ENCODE measurements around the gene TLCD2. TPM values are rescaled to one million over a fixed set of nuclear protein-coding genes. Genes with fewer than 3 reads are reported as not detected.

TLCD2 gene
- total and polyA plus RNA-seq, 2 of the 13 experiments (the other 11 are each of a cell fraction or from before 2014, with no cell fraction given), result 0.90 to 1.1 TPM

DNA sequence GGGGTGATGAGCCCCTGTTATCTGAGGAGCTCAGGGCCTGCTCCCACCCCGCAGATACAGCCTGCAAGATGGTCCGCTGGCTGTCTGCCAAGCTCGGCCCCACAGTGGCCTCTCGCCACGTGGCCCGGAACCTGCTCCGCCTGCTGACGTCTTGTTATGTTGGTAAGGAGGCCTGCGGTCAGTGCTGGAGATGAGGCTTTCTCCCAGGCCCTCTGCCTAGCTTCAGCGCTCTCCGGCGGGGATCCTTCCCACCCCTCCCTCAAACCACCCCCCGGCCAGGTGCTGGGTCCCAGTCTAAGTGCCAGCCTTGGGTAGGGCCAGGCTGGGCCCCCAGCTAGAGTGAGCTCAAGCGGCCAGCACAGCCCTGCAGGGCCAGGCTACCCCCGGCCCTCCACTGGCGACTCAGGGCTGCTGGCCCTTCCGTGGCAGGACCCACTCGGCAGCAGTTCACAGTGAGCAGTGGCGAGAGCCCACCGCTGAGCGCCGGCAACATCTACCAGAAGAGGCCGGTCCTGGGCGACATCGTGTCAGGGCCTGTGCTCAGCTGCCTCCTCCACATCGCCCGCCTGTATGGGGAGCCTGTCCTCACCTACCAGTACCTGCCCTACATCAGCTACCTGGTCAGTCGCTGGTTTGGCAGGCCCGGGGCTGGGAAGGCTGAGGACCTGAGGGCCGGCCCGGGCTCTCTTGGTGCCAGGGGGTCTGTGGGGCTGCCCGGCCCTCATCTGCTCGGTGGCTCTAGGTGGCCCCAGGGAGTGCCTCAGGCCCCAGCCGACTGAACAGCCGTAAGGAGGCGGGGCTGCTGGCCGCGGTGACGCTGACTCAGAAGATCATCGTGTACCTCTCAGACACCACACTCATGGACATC, 20.4 kb upstream of the TLCD2 start:
- ATAC-seq (peak; percentile 6; the same call in 2 of the 3 replicates), DNase-seq (ENCODE audit: low spot score) (no peak), FAIRE-seq (no peak)
- Histone ChIP-seq H3K9me3 (ENCODE audit: low read length) (no peaks in the 10 kb centered on the region), H3K27me3 (ENCODE audit: control insufficient read depth in 1 of 2, insufficient read depth in 2 of 2, low read length in 2 of 2) (no peaks in the 10 kb centered on the region), H4K20me1 (ENCODE audit: insufficient read depth, low read length) (no peaks in the 10 kb centered on the region), H3K4me3 (replicated peaks in 1 of 3; ENCODE audit: insufficient read depth in 1 of 3, low read depth in 2 of 3, low read length in 3 of 3) (no peak overlapping the region), H3K4me2 (ENCODE audit: low read depth, low read length) (no peak overlapping the region), H3K27ac (ENCODE audit: extremely low read length, insufficient read depth, low read length) (no peak overlapping the region), H3K4me1 (ENCODE audit: insufficient read depth, low read length) (peaks cover 49% of the 10 kb centered on the region), H3K79me2 (ENCODE audit: insufficient read depth, low read length) (peaks cover 17% of the 10 kb centered on the region), H3K9ac (ENCODE audit: insufficient read depth, low read depth, low read length) (no peak overlapping the region), H3K36me3 (replicated peaks in 1 of 2; ENCODE audit: control insufficient read depth in 1 of 2, insufficient read depth in 2 of 2, low read length in 2 of 2) (peaks cover 0 to 1% of the 10 kb centered on the region in 2 experiments; a peak in 4 of 5 replicates), H2AFZ (ENCODE audit: low read length) (no peak overlapping the region)
- in situ Hi-C loops (cut with HindIII; ENCODE audit: extremely low pct_ligation_motif_present, low pct_unique_long_range_greater_than_20kb) (no loop called here), intact Hi-C loops (cut with micrococcal nuclease; ENCODE audit: unreplicated experiment) (no loop called here)
- CTCF ChIA-PET (ENCODE audit: low intra/inter-chr PET ratio, low total read pairs), result no interaction called here
- BruUV-seq (replicated peaks), result no TSS peak
- POLR2A ChIA-PET, result interaction anchor here (0.8 to 6.3 kb wide), 5 partner anchors 14 to 40 kb away, joined by 3 to 44 read pairs (median 3); partner anchors contain the start of gene SERPINF1
- 91% methylated on average over 9 of the region's 40 CpGs for WGBS (ENCODE audit: low lambda C conversion rate)
- TF ChIP-seq, protein P1, sequence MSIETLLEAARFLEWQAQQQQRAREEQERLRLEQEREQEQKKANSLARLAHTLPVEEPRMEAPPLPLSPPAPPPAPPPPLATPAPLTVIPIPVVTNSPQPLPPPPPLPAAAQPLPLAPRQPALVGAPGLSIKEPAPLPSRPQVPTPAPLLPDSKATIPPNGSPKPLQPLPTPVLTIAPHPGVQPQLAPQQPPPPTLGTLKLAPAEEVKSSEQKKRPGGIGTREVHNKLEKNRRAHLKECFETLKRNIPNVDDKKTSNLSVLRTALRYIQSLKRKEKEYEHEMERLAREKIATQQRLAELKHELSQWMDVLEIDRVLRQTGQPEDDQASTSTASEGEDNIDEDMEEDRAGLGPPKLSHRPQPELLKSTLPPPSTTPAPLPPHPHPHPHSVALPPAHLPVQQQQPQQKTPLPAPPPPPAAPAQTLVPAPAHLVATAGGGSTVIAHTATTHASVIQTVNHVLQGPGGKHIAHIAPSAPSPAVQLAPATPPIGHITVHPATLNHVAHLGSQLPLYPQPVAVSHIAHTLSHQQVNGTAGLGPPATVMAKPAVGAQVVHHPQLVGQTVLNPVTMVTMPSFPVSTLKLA (IDR thresholded peaks at IDR 0.05), result no peak
- TF ChIP-seq, protein P2, sequence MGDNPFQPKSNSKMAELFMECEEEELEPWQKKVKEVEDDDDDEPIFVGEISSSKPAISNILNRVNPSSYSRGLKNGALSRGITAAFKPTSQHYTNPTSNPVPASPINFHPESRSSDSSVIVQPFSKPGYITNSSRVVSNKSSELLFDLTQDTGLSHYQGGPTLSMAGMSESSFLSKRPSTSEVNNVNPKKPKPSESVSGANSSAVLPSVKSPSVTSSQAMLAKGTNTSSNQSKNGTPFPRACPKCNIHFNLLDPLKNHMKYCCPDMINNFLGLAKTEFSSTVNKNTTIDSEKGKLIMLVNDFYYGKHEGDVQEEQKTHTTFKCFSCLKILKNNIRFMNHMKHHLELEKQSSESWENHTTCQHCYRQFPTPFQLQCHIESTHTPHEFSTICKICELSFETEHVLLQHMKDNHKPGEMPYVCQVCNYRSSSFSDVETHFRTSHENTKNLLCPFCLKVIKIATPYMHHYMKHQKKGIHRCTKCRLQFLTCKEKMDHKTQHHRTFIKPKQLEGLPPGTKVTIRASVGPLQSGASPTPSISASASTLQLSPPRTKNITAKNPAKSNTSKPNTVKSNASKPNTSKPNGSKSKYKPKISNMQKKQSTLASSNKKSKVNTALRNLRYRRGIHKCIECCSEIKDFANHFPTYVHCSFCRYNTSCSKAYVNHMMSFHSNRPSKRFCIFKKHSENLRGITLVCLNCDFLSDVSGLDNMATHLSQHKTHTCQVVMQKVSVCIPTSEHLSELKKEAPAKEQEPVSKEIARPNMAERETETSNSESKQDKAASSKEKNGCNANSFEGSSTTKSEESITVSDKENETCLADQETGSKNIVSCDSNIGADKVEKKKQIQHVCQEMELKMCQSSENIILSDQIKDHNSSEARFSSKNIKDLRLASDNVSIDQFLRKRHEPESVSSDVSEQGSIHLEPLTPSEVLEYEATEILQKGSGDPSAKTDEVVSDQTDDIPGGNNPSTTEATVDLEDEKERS (CRISPR knock-in tag; IDR thresholded peaks at IDR 0.05), result no peak
- TF ChIP-seq ZNF121 (CRISPR knock-in tag; IDR thresholded peaks at IDR 0.05) (no peak), ADNP (CRISPR knock-in tag; IDR thresholded peaks at IDR 0.05) (no peak), RCOR2 (CRISPR knock-in tag; IDR thresholded peaks at IDR 0.05) (no peak), RBFOX2 (IDR thresholded peaks at IDR 0.05; ENCODE audit: low read depth, low read length) (peak; percentile 55; the same call in 1 of the 2 replicates)
- TF ChIP-seq, protein P3, sequence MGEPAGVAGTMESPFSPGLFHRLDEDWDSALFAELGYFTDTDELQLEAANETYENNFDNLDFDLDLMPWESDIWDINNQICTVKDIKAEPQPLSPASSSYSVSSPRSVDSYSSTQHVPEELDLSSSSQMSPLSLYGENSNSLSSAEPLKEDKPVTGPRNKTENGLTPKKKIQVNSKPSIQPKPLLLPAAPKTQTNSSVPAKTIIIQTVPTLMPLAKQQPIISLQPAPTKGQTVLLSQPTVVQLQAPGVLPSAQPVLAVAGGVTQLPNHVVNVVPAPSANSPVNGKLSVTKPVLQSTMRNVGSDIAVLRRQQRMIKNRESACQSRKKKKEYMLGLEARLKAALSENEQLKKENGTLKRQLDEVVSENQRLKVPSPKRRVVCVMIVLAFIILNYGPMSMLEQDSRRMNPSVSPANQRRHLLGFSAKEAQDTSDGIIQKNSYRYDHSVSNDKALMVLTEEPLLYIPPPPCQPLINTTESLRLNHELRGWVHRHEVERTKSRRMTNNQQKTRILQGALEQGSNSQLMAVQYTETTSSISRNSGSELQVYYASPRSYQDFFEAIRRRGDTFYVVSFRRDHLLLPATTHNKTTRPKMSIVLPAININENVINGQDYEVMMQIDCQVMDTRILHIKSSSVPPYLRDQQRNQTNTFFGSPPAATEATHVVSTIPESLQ (CRISPR knock-in tag; conservative IDR thresholded peaks at IDR 0.05), result no peak
- TF ChIP-seq, protein P4, sequence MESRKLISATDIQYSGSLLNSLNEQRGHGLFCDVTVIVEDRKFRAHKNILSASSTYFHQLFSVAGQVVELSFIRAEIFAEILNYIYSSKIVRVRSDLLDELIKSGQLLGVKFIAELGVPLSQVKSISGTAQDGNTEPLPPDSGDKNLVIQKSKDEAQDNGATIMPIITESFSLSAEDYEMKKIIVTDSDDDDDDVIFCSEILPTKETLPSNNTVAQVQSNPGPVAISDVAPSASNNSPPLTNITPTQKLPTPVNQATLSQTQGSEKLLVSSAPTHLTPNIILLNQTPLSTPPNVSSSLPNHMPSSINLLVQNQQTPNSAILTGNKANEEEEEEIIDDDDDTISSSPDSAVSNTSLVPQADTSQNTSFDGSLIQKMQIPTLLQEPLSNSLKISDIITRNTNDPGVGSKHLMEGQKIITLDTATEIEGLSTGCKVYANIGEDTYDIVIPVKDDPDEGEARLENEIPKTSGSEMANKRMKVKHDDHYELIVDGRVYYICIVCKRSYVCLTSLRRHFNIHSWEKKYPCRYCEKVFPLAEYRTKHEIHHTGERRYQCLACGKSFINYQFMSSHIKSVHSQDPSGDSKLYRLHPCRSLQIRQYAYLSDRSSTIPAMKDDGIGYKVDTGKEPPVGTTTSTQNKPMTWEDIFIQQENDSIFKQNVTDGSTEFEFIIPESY (CRISPR knock-in tag; IDR thresholded peaks at IDR 0.05), result peak; percentile 86
- TF ChIP-seq, protein P5, sequence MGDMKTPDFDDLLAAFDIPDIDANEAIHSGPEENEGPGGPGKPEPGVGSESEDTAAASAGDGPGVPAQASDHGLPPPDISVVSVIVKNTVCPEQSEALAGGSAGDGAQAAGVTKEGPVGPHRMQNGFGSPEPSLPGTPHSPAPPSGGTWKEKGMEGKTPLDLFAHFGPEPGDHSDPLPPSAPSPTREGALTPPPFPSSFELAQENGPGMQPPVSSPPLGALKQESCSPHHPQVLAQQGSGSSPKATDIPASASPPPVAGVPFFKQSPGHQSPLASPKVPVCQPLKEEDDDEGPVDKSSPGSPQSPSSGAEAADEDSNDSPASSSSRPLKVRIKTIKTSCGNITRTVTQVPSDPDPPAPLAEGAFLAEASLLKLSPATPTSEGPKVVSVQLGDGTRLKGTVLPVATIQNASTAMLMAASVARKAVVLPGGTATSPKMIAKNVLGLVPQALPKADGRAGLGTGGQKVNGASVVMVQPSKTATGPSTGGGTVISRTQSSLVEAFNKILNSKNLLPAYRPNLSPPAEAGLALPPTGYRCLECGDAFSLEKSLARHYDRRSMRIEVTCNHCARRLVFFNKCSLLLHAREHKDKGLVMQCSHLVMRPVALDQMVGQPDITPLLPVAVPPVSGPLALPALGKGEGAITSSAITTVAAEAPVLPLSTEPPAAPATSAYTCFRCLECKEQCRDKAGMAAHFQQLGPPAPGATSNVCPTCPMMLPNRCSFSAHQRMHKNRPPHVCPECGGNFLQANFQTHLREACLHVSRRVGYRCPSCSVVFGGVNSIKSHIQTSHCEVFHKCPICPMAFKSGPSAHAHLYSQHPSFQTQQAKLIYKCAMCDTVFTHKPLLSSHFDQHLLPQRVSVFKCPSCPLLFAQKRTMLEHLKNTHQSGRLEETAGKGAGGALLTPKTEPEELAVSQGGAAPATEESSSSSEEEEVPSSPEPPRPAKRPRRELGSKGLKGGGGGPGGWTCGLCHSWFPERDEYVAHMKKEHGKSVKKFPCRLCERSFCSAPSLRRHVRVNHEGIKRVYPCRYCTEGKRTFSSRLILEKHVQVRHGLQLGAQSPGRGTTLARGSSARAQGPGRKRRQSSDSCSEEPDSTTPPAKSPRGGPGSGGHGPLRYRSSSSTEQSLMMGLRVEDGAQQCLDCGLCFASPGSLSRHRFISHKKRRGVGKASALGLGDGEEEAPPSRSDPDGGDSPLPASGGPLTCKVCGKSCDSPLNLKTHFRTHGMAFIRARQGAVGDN (CRISPR knock-in tag; IDR thresholded peaks at IDR 0.05), result peak; percentile 19; the same call in 1 of the 2 replicates

Measured in HepG2 (cell line).